ENCODE data around the gene CNTNAP5. TPM values are rescaled to one million over a fixed set of nuclear protein-coding genes. Genes with fewer than 3 reads are reported as not detected.

CNTNAP5 gene
- total and polyA plus RNA-seq, 2 of the 4 experiments (the other 2 are of a cell fraction), result not detected

DNA sequence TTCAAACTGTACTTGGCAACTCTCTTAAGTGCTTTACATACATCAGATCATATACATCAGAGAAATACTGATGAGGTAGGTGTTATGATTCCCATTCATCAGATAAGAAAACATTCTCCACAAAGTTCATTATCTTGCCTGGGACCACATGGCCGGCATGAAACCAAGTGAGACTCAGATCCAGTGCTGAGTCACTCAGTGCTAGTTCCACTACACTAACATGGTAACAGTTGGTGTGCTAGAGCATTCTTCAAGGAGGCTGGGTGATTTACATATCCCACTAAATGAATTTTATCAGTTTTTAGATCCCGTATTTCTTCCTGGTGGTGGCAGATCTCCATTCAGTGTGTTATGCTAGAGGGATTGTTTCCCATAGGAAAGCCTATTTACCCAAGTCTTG, 772.0 kb downstream of the CNTNAP5 start:
- H3K14ac ChIP-seq (replicated peaks; ENCODE audit: low read depth, low read length), result no peak overlapping the region
- H3K9ac ChIP-seq (ENCODE audit: low read depth, low read length), result no peak overlapping the region
- H3K27me3 ChIP-seq (ENCODE audit: control insufficient read depth, insufficient read depth, low read length), result no peaks in the 10 kb centered on the region
- H4K91ac ChIP-seq (ENCODE audit: insufficient read depth, low read depth, low read length), result no peak overlapping the region
- in situ Hi-C loops (cut with MboI; ENCODE audit: low sequenced_read_pairs), result no loop called here
- no peaks in the 10 kb centered on the region for H3K9me3 ChIP-seq (ENCODE audit: control insufficient read depth, insufficient read depth, low read length)
- no peak overlapping the region for H3K4ac ChIP-seq (ENCODE audit: low read depth, low read length)
- intact Hi-C loops (cut with micrococcal nuclease), result no loop called here
- ATAC-seq (ENCODE audit: low read depth) (no peak), DNase-seq (no peak)
- BruUV-seq (replicated peaks), result no TSS peak
- no peak overlapping the region for H3K4me3 ChIP-seq (ENCODE audit: insufficient read depth, low read depth, low read length)
- no peak overlapping the region for H4K5ac ChIP-seq (ENCODE audit: low read depth, low read length)
- no peak overlapping the region for H3K4me2 ChIP-seq (ENCODE audit: low read depth, low read length)
- no peaks in the 10 kb centered on the region for H4K20me1 ChIP-seq (ENCODE audit: insufficient read depth, low read length)
- H2BK20ac ChIP-seq (ENCODE audit: low read depth, low read length), result no peak overlapping the region
- H3K79me1 ChIP-seq (ENCODE audit: low read depth in 1 of 2, low read length in 2 of 2), result no peaks in the 10 kb centered on the region
- H2AK9ac ChIP-seq (replicated peaks; ENCODE audit: low read depth, low read length, poor library complexity), result no peak overlapping the region
- H4K8ac ChIP-seq (ENCODE audit: low read depth in 2 of 2, low read length in 2 of 2), result no peak overlapping the region
- no peak overlapping the region for H2AK5ac ChIP-seq (ENCODE audit: low read depth, low read length)
- no peak overlapping the region for H3K23ac ChIP-seq (ENCODE audit: low read depth, low read length)
- dilution Hi-C loops (cut with HindIII; ENCODE audit: low sequenced_read_pairs, unreplicated experiment), result no loop called here
- no peak overlapping the region for H2BK5ac ChIP-seq (ENCODE audit: low read depth, low read length, poor library complexity, severe bottlenecking)
- no CpG with 5 or more reads among the region's 2 CpGs for WGBS, 2 experiments (ENCODE audit: extremely low coverage in 2 of 2, insufficient read length in 1 of 2)
- no peak overlapping the region for H2BK120ac ChIP-seq (ENCODE audit: low read depth, low read length)
- H3K36me3 ChIP-seq (ENCODE audit: control insufficient read depth, insufficient read depth, low read length), result no peaks in the 10 kb centered on the region
- H3K18ac ChIP-seq (ENCODE audit: low read depth, low read length), result no peak overlapping the region
- H2BK15ac ChIP-seq (ENCODE audit: low read depth, low read length), result no peak overlapping the region
- H3K4me1 ChIP-seq (ENCODE audit: control insufficient read depth, insufficient read depth, low read length), result no peaks in the 10 kb centered on the region
- no peak for TF ChIP-seq BHLHE40 (IDR thresholded peaks at IDR 0.05; ENCODE audit: low read depth, low read length)
- no peak for TF ChIP-seq MAZ (IDR thresholded peaks at IDR 0.05; ENCODE audit: borderline replicate concordance, low read depth, low read length)
- TF ChIP-seq POLR2A (IDR thresholded peaks at IDR 0.05; ENCODE audit: low read depth, low read length), result no peak
- TF ChIP-seq CHD1 (IDR thresholded peaks at IDR 0.05; ENCODE audit: low read depth, low read length), result no peak
- no peak for TF ChIP-seq MXI1 (IDR thresholded peaks at IDR 0.05; ENCODE audit: borderline replicate concordance, low read depth, low read length)
- no peak for TF ChIP-seq ELK1 (IDR thresholded peaks at IDR 0.05; ENCODE audit: borderline replicate concordance, low read depth, low read length)
- no peak for TF ChIP-seq CEBPB (IDR thresholded peaks at IDR 0.05; ENCODE audit: low read depth, low read length)
- TF ChIP-seq, protein P1, sequence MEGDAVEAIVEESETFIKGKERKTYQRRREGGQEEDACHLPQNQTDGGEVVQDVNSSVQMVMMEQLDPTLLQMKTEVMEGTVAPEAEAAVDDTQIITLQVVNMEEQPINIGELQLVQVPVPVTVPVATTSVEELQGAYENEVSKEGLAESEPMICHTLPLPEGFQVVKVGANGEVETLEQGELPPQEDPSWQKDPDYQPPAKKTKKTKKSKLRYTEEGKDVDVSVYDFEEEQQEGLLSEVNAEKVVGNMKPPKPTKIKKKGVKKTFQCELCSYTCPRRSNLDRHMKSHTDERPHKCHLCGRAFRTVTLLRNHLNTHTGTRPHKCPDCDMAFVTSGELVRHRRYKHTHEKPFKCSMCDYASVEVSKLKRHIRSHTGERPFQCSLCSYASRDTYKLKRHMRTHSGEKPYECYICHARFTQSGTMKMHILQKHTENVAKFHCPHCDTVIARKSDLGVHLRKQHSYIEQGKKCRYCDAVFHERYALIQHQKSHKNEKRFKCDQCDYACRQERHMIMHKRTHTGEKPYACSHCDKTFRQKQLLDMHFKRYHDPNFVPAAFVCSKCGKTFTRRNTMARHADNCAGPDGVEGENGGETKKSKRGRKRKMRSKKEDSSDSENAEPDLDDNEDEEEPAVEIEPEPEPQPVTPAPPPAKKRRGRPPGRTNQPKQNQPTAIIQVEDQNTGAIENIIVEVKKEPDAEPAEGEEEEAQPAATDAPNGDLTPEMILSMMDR (conservative IDR thresholded peaks at IDR 0.05; ENCODE audit: low read depth, low read length), result no peak
- TF ChIP-seq RCOR1 (IDR thresholded peaks at IDR 0.05; ENCODE audit: insufficient replicate concordance, low read length), result no peak
- TF ChIP-seq USF2 (IDR thresholded peaks at IDR 0.05; ENCODE audit: low read depth, low read length), result no peak
- TF ChIP-seq NFE2L2 (IDR thresholded peaks at IDR 0.05; ENCODE audit: low read depth, low read length), result no peak
- TF ChIP-seq SMC3 (IDR thresholded peaks at IDR 0.05; ENCODE audit: low read depth, low read length), result no peak
- no peak for TF ChIP-seq RFX5 (IDR thresholded peaks at IDR 0.05; ENCODE audit: low read depth, low read length)
- no peak for TF ChIP-seq FOS (IDR thresholded peaks at IDR 0.05; ENCODE audit: low read depth, low read length)
- no peak for TF ChIP-seq MAFK (IDR thresholded peaks at IDR 0.05; ENCODE audit: low read depth, low read length)
- TF ChIP-seq RAD21 (IDR thresholded peaks at IDR 0.05; ENCODE audit: low read length), result no peak
- H2AFZ ChIP-seq (replicated peaks; ENCODE audit: low read length, poor library complexity), result no peak overlapping the region
- no peaks in the 10 kb centered on the region for H3K9me1 ChIP-seq (ENCODE audit: insufficient read depth, low read length)
- no peak overlapping the region for H3K27ac ChIP-seq (ENCODE audit: insufficient read depth, low read length)
- ChIA-PET POLR2A (ENCODE audit: unreplicated experiment) (no interaction called here), CTCF (no interaction called here)
- H3K56ac ChIP-seq (ENCODE audit: extremely low read depth, insufficient read depth, low read length), result no peak overlapping the region

All from IMR-90 (cell line).